Measurements from ENCODE around the gene RANBP17.

- TF ChIP-seq CTCF (IDR thresholded peaks at IDR 0.05) = no peak
- no peak for TF ChIP-seq POLR2A (IDR thresholded peaks at IDR 0.05)
Observed at GRCh38 chr5:171168171-171168570, 306.4 kb downstream of the RANBP17 start.
